Vagina (tissue), 2 donors: Measurements from ENCODE around the gene SLC19A1.

Source experiments
- POLR2A ChIP-seq, 2 donors: fragments of 450-650 bp; IDR thresholded peaks; one replicate each; pipeline ENCODE4 v1.6.1; 2017; ENCODE audit warnings: antibody characterized with exemption in 2 of 2, mild to moderate bottlenecking in 2 of 2, moderate library complexity in 2 of 2
- POLR2AphosphoS5 ChIP-seq, 2 donors: sonication (generic); formaldehyde crosslinking; IDR thresholded peaks; one replicate each; pipeline ENCODE4 v1.9.0; 2017; ENCODE audit warnings: antibody characterized with exemption in 2 of 2, mild to moderate bottlenecking in 2 of 2, low read depth in 1 of 2; ENCODE audit not compliant: insufficient read depth in 1 of 2
- TF ChIP-seq, protein P1 (sequence below), 3 experiments: fragments of 450-650 bp in 2 of 3; fragments of 200-600 bp in 1 of 3; sonication (generic) in 1 of 3; IDR thresholded peaks; one replicate each; pipeline ENCODE4 v1.5.1; 2017 to 2019; ENCODE audit warnings: antibody characterized with exemption in 3 of 3, mild to moderate bottlenecking in 2 of 3, moderate library complexity in 2 of 3

- TF ChIP-seq, protein P1, sequence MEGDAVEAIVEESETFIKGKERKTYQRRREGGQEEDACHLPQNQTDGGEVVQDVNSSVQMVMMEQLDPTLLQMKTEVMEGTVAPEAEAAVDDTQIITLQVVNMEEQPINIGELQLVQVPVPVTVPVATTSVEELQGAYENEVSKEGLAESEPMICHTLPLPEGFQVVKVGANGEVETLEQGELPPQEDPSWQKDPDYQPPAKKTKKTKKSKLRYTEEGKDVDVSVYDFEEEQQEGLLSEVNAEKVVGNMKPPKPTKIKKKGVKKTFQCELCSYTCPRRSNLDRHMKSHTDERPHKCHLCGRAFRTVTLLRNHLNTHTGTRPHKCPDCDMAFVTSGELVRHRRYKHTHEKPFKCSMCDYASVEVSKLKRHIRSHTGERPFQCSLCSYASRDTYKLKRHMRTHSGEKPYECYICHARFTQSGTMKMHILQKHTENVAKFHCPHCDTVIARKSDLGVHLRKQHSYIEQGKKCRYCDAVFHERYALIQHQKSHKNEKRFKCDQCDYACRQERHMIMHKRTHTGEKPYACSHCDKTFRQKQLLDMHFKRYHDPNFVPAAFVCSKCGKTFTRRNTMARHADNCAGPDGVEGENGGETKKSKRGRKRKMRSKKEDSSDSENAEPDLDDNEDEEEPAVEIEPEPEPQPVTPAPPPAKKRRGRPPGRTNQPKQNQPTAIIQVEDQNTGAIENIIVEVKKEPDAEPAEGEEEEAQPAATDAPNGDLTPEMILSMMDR (IDR thresholded peaks at IDR 0.05) = no peak
- TF ChIP-seq POLR2AphosphoS5 (IDR thresholded peaks at IDR 0.05; ENCODE audit: insufficient read depth in 1 of 2, low read depth in 1 of 2) (no peak), POLR2A (IDR thresholded peaks at IDR 0.05) (no peak)
Observed at GRCh38 chr21:45570826-45571601, 28.8 kb upstream of the SLC19A1 start.
